Spleen (tissue), 7 donors: Measurements from ENCODE around the gene ARHGEF7.

Experiments
- CTCF ChIP-seq, 11 experiments: fragments of 200-600 bp in 7 of 11; fragments of 450-650 bp in 4 of 11; sonication (generic) in 4 of 11; IDR thresholded peaks in 8 of 11; conservative IDR thresholded peaks in 3 of 11; 1 replicate in 7 of 11; 2 replicates in 4 of 11; pipeline versions ENCODE4 v1.4.0 to v1.8.0; 2016 to 2021; ENCODE audit warnings: antibody characterized with exemption in 11 of 11, inconsistent platforms in 4 of 11, mild to moderate bottlenecking in 1 of 11
- POLR2A ChIP-seq, 3 donors: fragments of 450-650 bp; IDR thresholded peaks; one replicate each; pipeline ENCODE4 v1.5.1; 2017; ENCODE audit warnings: antibody characterized with exemption in 3 of 3, mild to moderate bottlenecking in 1 of 3
- donor health status: DM: no; HTN: no; CAD: no; lungs with moderate emphysema.
- donor health status: DM: no; HTN: no; CAD: no.
- donor health status: DM: no; HTN: no; CAD: no.

GRCh38 chr13:111239764-111240670 is 124.9 kb downstream of the ARHGEF7 start:
- TF ChIP-seq CTCF (IDR thresholded peaks at IDR 0.05 in 8 of 11, conservative IDR thresholded peaks at IDR 0.05 in 3 of 11) (no peak), POLR2A (IDR thresholded peaks at IDR 0.05) (no peak)
